ENCODE data around the gene RXRA.
A peak's percentile ranks its signal among the peaks of the same experiment; 100 is the strongest.

RXRA gene

GRCh38 chr9:134325096-134325812 lies 1.0 kb upstream of the RXRA start:
- Mint-ChIP-seq H3K27ac (ENCODE audit: low read depth) (peak overlapping the region; percentile 80), H3K4me1 (peaks cover 28% of the 10 kb centered on the region), H3K27me3 (no peaks in the 10 kb centered on the region), H3K9me3 (no peaks in the 10 kb centered on the region), H3K36me3 (ENCODE audit: insufficient read depth) (peaks cover 12% of the 10 kb centered on the region), H3K4me3 (peak overlapping the region; percentile 85)
- peak; percentile 43 for ATAC-seq (replicated peaks; ENCODE audit: extremely low read depth, poor library complexity, severe bottlenecking)
- no peak for DNase-seq (ENCODE audit: low spot score in 2 of 2)

GRCh38 chr9:134326724-134327601 lies 708 bp downstream of the RXRA start:
- Mint-ChIP-seq H3K36me3 (ENCODE audit: insufficient read depth) (peaks cover 10% of the 10 kb centered on the region), H3K9me3 (no peaks in the 10 kb centered on the region), H3K4me3 (peak overlapping the region; percentile 57), H3K27me3 (no peaks in the 10 kb centered on the region), H3K27ac (ENCODE audit: low read depth) (no peak overlapping the region), H3K4me1 (peaks cover 28% of the 10 kb centered on the region)
- ATAC-seq (replicated peaks; ENCODE audit: extremely low read depth, poor library complexity, severe bottlenecking) (no peak), DNase-seq (ENCODE audit: low spot score in 2 of 2) (no peak)

DNA sequence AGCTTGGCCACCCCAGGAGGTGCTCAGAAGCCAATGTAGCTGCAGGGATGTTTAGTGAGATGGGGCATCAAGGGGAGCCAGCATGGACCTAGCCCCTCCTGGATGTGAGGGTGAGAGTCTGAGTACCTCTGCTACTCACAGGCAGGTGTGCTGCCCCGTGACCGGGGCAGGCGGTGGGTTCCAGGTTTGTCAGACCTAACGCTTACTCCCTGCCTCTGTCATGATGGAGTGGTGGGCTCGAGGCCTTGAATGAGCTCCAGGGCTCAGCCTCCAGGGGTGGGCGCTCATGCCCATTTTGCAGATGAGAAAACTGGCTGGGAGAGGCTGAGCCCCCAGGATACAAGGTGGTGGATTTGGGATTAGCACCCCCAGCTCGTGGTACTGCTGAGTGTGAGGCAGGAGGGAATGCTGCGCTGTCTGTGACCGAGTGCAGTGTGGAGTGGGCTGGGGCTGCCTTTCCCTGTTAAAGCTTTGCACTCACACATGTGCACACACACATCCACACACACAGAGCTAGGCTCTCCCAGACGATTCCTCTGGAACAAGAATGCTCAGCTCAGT lies 1.5 kb downstream of the RXRA start:
- ATAC-seq (replicated peaks; ENCODE audit: extremely low read depth, poor library complexity, severe bottlenecking), result no peak
- no peak overlapping the region for H3K27ac Mint-ChIP-seq (ENCODE audit: low read depth)

DNA sequence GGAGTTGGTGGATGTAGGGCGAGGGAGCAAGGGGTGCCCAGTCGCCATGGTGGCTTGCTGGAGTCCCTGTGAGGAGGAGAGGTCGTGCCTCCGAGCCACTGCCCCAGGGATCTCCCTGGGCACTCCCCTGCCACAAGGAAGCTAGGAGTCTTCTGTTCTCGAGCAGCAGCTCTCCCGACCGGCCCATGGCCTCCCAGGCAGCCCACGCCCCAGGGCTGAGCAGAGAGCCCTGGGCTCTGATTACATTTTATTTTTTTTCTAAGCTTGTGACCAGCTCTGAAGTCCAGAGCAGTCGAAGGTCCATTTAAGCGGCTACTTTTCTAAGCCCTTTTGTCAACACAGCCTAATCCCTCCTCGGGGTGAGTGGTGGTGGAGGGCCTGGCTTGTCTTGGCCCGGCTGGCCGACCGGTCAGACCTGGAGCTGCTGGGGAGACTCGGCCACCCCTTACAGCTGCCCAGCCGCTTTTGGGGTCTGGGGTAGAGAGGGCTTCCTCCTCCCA lies 2.1 kb downstream of the RXRA start:
- peaks cover 7% of the 10 kb centered on the region for H3K36me3 Mint-ChIP-seq (ENCODE audit: insufficient read depth)
- DNase-seq (ENCODE audit: low spot score in 2 of 2), result no peak
- no peaks in the 10 kb centered on the region for H3K27me3 Mint-ChIP-seq
- H3K4me3 Mint-ChIP-seq, result peak overlapping the region; percentile 57
- H3K9me3 Mint-ChIP-seq, result no peaks in the 10 kb centered on the region
- no peak for ATAC-seq (replicated peaks; ENCODE audit: extremely low read depth, poor library complexity, severe bottlenecking)
- H3K27ac Mint-ChIP-seq (ENCODE audit: low read depth), result no peak overlapping the region
- H3K4me1 Mint-ChIP-seq, result peaks cover 24% of the 10 kb centered on the region

More for the DNA sequence above, 1.5 kb downstream of the RXRA start:
- Mint-ChIP-seq H3K27me3 (no peaks in the 10 kb centered on the region), H3K9me3 (no peaks in the 10 kb centered on the region), H3K4me3 (peak overlapping the region; percentile 57), H3K36me3 (ENCODE audit: insufficient read depth) (peaks cover 10% of the 10 kb centered on the region), H3K4me1 (peaks cover 27% of the 10 kb centered on the region)
- no peak for DNase-seq (ENCODE audit: low spot score in 2 of 2)

DNA sequence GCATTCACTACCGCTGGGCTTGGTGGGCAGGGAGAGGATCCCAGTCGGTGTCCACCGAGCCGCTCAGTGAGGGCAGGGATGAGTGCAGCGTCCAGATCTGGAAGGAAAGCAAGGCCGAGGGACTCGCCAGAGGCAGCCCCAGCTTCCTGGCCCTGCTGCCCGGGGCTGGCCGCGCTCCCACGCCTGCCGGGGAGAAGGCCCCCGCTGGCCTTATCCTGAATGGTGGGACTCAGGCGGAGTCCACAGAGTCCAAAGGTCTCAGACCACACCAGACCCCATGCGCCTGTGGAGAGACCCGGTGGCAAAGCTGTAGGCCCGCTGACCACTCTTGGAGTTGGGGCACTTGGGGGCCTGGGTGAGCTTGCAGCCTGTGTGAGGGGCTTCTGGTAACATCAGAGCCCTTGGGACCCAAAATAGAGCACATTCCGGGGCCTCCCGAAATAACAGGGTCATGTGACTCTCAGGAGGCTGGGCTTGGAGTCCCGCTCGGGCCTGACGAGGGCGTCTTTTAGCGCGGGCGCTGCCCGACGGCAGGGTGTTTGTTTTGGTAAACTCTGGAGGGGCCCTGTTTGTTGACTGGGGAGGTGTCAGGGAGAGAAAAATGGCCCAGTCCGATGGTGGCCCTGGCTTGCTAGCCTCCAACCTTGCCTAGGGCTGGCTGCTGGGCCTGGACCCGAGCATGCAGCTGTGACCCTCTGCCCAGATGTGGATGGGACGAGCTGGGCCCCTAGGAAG lies 2.8 kb downstream of the RXRA start:
- DNase-seq (ENCODE audit: low spot score in 2 of 2), result no peak
- H3K9me3 Mint-ChIP-seq, result no peaks in the 10 kb centered on the region
- no peak for ATAC-seq (replicated peaks; ENCODE audit: extremely low read depth, poor library complexity, severe bottlenecking)
- no peak overlapping the region for H3K4me3 Mint-ChIP-seq
- peaks cover 6% of the 10 kb centered on the region for H3K36me3 Mint-ChIP-seq (ENCODE audit: insufficient read depth)
- H3K4me1 Mint-ChIP-seq, result peaks cover 23% of the 10 kb centered on the region
- H3K27me3 Mint-ChIP-seq, result no peaks in the 10 kb centered on the region
- peak overlapping the region; percentile 29 for H3K27ac Mint-ChIP-seq (ENCODE audit: low read depth)

GRCh38 chr9:134329576-134329855 lies 3.3 kb downstream of the RXRA start:
- ATAC-seq (replicated peaks; ENCODE audit: extremely low read depth, poor library complexity, severe bottlenecking), result no peak
- peak overlapping the region; percentile 29 for H3K27ac Mint-ChIP-seq (ENCODE audit: low read depth)
- H3K36me3 Mint-ChIP-seq (ENCODE audit: insufficient read depth), result peaks cover 4% of the 10 kb centered on the region
- no peak overlapping the region for H3K4me3 Mint-ChIP-seq
- no peak for DNase-seq (ENCODE audit: low spot score in 2 of 2)
- H3K9me3 Mint-ChIP-seq, result no peaks in the 10 kb centered on the region
- H3K27me3 Mint-ChIP-seq, result no peaks in the 10 kb centered on the region
- H3K4me1 Mint-ChIP-seq, result peaks cover 18% of the 10 kb centered on the region

- H3K4me1 Mint-ChIP-seq, result peaks cover 15% of the 10 kb centered on the region
- H3K9me3 Mint-ChIP-seq, result no peaks in the 10 kb centered on the region
- H3K4me3 Mint-ChIP-seq, result no peak overlapping the region
- H3K36me3 Mint-ChIP-seq (ENCODE audit: insufficient read depth), result peaks cover 2% of the 10 kb centered on the region
- no peak overlapping the region for H3K27ac Mint-ChIP-seq (ENCODE audit: low read depth)
- ATAC-seq (replicated peaks; ENCODE audit: extremely low read depth, poor library complexity, severe bottlenecking) (no peak), DNase-seq (ENCODE audit: low spot score in 2 of 2) (no peak)
- no peaks in the 10 kb centered on the region for H3K27me3 Mint-ChIP-seq
These were observed 3.6 kb downstream of the RXRA start for GRCh38 chr9:134329886-134330285.

GRCh38 chr9:134330590-134330989 lies 4.3 kb downstream of the RXRA start:
- DNase-seq (ENCODE audit: low spot score in 2 of 2), result no peak
- Mint-ChIP-seq H3K4me1 (peaks cover 20% of the 10 kb centered on the region), H3K27ac (ENCODE audit: low read depth) (no peak overlapping the region), H3K36me3 (ENCODE audit: insufficient read depth) (peaks cover under 1% of the 10 kb centered on the region), H3K27me3 (no peaks in the 10 kb centered on the region), H3K4me3 (no peak overlapping the region), H3K9me3 (no peaks in the 10 kb centered on the region)
- no peak for ATAC-seq (replicated peaks; ENCODE audit: extremely low read depth, poor library complexity, severe bottlenecking)

DNA sequence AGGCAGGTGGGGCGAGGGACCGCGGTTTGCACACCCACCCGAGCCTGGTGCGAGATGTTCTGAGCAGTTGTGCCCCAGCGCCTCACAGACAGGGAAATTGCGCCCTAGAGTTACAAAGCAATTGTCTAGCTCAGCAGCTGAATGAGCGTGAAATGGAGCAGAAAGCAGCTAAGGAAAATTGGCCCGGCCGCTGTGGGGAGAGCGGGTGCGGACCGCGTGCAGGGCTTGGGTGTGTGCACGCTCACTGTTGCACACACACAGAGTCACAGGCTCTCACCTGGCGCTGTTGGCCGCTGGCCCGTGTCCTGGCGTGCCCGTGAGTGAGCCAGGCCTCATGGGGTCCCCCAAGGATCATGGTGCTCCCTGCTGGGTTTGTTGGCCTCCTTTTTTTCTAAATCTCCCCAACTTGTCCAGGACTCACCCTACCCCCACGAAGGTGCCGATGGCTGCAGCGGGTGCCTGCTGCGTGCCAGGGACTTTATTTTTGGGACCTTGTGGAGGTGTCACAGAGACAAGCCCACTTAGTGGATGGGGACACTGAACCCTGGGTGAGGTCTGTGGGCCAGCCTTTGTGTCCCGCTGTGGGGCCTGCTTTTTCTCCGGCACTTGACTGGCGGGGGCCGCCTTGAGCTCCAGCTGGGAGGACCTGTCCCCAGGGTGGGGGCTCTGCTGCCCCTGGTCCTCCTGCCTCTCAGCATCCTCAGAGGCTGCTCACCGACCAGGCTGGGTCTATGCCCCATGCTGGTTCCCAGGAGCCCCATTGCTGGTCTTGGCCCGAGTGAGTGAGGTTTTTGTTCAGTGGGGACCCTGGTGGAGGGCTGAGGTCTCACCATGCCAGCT lies 5.2 kb downstream of the RXRA start:
- no peak overlapping the region for H3K4me3 Mint-ChIP-seq
- peaks cover 20% of the 10 kb centered on the region for H3K4me1 Mint-ChIP-seq
- no peaks in the 10 kb centered on the region for H3K9me3 Mint-ChIP-seq
- ATAC-seq (replicated peaks; ENCODE audit: extremely low read depth, poor library complexity, severe bottlenecking), result no peak
- H3K27me3 Mint-ChIP-seq, result no peaks in the 10 kb centered on the region
- no peak overlapping the region for H3K27ac Mint-ChIP-seq (ENCODE audit: low read depth)
- peaks cover 1% of the 10 kb centered on the region for H3K36me3 Mint-ChIP-seq (ENCODE audit: insufficient read depth)
- no peak for DNase-seq (ENCODE audit: low spot score in 2 of 2)

DNA sequence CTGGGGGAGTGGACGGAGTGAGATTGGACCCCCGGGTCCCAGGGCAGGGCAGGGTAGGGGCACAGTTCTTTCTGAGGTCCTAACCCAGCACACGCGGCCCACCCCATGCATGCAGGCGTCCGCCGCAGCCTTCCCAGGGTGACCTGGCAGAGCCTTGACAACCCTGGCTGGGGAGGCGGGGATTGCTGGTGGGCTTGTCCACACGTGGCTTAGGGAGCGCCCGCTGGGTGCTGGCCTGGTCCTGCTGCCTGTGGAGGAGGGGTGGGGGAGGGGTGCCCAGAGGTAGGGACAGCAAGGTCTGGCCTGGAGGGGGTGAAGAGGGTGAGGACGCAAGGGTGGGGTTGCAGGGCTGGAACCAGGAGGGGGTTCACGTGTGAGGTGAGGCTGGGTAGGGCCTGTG lies 6.0 kb downstream of the RXRA start:
- peaks cover 28% of the 10 kb centered on the region for H3K4me1 Mint-ChIP-seq
- H3K4me3 Mint-ChIP-seq, result no peak overlapping the region
- H3K27me3 Mint-ChIP-seq, result no peaks in the 10 kb centered on the region
- H3K9me3 Mint-ChIP-seq, result no peaks in the 10 kb centered on the region
- DNase-seq (ENCODE audit: low spot score in 2 of 2) (no peak), ATAC-seq (replicated peaks; ENCODE audit: extremely low read depth, poor library complexity, severe bottlenecking) (no peak)
- peaks cover 2% of the 10 kb centered on the region for H3K36me3 Mint-ChIP-seq (ENCODE audit: insufficient read depth)
- H3K27ac Mint-ChIP-seq (ENCODE audit: low read depth), result no peak overlapping the region

DNA sequence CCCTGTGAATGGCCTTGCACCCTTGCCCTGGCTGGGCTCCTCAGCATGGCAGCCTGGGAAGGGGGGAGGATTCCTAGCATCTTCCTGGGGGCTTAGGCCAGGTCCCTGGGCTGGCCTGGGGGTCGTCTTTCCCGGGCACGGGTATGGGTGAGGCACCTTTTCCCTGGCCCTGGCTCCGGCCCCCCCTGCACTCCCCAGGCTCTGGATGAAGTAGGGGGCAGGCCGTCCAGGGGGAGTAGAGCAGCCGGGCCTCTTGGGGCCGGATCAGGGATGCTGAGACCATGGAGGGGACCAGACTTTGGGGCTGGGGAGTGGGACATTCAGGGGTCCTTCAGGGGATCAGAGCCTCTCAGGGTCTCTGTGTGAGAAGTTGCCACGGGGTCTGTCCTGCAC lies 6.6 kb downstream of the RXRA start:
- Mint-ChIP-seq H3K9me3 (no peaks in the 10 kb centered on the region), H3K27ac (ENCODE audit: low read depth) (no peak overlapping the region), H3K27me3 (no peaks in the 10 kb centered on the region), H3K4me1 (peaks cover 33% of the 10 kb centered on the region), H3K36me3 (ENCODE audit: insufficient read depth) (peaks cover 2% of the 10 kb centered on the region), H3K4me3 (no peak overlapping the region)
- ATAC-seq (replicated peaks; ENCODE audit: extremely low read depth, poor library complexity, severe bottlenecking) (no peak), DNase-seq (ENCODE audit: low spot score in 2 of 2) (no peak)
